ENCODE measurements around the gene MARVELD3.
"Not testable (repeated sequence)": the region's sequence is repeated elsewhere in the genome, so short reads cannot be mapped to it uniquely, and the experiment has no call there.

MARVELD3 gene

GRCh38 chr16:71626018-71626857 lies at the start of gene MARVELD3:
TSS of gene MARVELD3 (plus strand) at chr16:71626184. CDS start at chr16:71626230, 46 bp downstream.
- FAIRE-seq = no peak

GRCh38 chr16:71576971-71577370 lies 49.0 kb upstream of the MARVELD3 start, which contains the start of gene TAT:
TSS of gene TAT (minus strand) at chr16:71577092. CDS start at chr16:71576415, 677 bp downstream.
- DNase-seq (ENCODE audit: insufficient read length, low spot score) (no peak), FAIRE-seq (no peak)

More at GRCh38 chr16:71626018-71626857, at the start of gene MARVELD3:
- peak; percentile 21 for DNase-seq (ENCODE audit: insufficient read length, low spot score)

DNA sequence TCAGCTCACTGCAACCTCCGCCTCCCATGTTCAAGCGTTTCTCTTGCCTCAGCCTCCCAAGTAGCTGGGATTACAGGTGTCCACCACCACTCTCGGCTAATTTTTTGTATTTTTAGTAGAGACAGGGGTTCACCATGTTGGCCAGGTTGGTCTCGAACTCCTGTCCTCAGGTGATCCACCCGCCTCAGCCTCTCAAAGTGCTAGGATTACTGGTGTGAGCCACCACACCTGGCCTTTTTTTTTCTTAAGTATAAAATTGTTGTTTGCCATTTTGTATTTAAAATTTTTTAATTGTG lies 43.5 kb upstream of the MARVELD3 start:
- not testable (repeated sequence) for DNase-seq (ENCODE audit: insufficient read length, low spot score); FAIRE-seq

DNA sequence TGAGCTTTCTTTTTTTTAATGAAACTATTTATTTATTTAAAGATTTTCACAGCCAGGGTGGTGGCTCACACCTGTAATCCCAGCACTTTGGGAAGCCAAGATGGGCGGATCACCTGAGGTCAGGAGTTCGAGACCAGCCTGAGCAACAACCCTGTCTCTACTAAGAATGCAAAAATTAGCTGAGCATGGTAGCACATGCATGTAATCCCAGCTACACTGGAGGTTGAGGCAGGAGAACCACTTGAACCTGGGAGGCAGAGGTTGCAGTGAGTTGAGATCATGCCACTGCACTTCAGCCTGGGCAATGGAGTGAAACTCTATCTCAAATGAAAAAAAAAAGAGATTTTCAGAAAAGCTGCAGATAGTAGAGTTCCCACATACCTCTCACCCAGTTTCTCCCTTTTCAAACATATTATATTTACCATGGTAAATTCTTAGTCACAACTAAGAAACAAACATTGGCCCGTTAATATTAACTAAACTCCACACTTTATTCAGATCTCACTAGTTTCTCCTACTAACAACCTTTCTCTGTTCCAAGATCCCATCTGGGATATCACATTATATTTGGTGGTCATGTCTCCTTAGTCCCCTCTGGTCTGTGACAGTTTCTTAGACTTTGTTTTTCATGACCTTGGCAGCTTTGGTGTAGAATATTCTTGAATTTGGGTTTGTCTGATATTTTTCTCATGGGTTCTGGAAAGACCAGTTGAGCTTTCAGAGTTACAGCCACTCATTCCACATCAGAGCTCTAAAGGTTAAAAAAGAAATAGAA lies 41.3 kb upstream of the MARVELD3 start:
- DNase-seq (ENCODE audit: insufficient read length, low spot score) (no peak), FAIRE-seq (no peak)

GRCh38 chr16:71585318-71585703 lies 40.7 kb upstream of the MARVELD3 start:
- DNase-seq (ENCODE audit: insufficient read length, low spot score) (no peak), FAIRE-seq (peak; percentile 33)

DNA sequence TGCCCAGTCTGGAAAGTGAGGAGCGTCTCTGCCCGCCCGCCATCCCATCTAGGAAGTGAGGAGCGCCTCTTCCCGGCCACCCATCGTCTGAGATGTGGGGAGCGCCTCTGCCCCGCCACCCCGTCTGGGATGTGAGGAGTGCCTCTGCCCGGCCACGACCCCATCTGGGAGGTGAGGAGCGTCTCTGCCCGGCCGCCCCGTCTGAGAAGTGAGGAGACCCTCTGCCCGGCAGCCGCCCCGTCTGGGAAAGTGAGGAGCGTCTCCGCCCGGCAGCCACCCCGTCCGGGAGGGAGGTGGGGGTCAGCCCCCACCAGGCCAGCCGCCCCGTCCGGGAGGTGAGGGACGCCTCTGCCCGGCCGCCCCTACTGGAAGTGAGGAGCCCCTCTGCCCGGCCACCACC lies 36.6 kb upstream of the MARVELD3 start:
- DNase-seq (ENCODE audit: insufficient read length, low spot score); FAIRE-seq: not testable (repeated sequence)

DNA sequence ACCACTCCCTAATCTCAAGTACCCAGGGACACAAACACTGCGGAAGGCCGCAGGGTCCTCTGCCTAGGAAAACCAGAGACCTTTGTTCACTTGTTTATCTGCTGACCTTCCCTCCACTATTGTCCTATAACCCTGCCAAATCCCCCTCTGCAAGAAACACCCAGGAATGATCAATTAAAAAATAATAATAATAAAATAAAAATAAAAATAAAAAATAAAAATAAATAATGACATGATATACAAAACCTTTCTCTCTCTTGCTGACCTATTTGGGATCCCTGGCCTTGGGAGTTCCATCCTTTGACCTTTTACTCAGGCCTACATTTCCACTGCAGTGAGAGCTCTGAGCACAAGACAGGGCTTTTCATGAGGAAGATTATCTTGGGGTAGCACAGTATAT lies 35.9 kb upstream of the MARVELD3 start:
- not testable (repeated sequence) for DNase-seq (ENCODE audit: insufficient read length, low spot score); FAIRE-seq

GRCh38 chr16:71590584-71590983 lies 35.4 kb upstream of the MARVELD3 start:
- no peak for DNase-seq (ENCODE audit: insufficient read length, low spot score)
- no peak for FAIRE-seq

- DNase-seq (ENCODE audit: insufficient read length, low spot score) = no peak
- no peak for FAIRE-seq
Observed at GRCh38 chr16:71591917-71592316, 34.1 kb upstream of the MARVELD3 start.

GRCh38 chr16:71593048-71593999 lies 32.7 kb upstream of the MARVELD3 start:
- no peak for FAIRE-seq

GRCh38 chr16:71594000-71594646 lies 31.9 kb upstream of the MARVELD3 start:
- no peak for FAIRE-seq
- no peak for DNase-seq (ENCODE audit: insufficient read length, low spot score)

More at GRCh38 chr16:71593048-71593999, 32.7 kb upstream of the MARVELD3 start:
- DNase-seq (ENCODE audit: insufficient read length, low spot score) = no peak

- not testable (repeated sequence) for FAIRE-seq; DNase-seq (ENCODE audit: insufficient read length, low spot score)
Observed at GRCh38 chr16:71595340-71595826, 30.6 kb upstream of the MARVELD3 start.

- FAIRE-seq = not testable (repeated sequence)
Observed at GRCh38 chr16:71598426-71598825, 27.6 kb upstream of the MARVELD3 start.

DNA sequence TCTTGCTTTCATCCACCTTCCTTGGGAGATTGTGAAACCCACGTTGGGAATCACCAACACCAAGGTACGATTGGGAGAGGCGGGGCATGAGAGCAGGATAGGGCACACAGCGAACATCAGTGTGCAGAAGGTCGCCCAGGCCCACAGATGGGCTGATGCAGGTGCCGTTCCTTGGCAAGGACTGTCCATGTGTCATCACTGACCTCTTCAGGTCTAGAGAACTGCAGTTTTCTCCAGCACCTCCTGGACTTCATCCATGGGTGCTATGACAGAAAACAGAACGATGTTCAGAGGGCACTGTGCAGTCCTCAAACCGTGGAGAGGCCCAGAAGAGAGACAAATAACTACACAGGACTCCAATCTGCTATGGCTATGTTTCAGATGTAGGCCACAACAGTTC lies 25.2 kb upstream of the MARVELD3 start:
- DNase-seq (ENCODE audit: insufficient read length, low spot score) (no peak), FAIRE-seq (no peak)

More at GRCh38 chr16:71598426-71598825, 27.6 kb upstream of the MARVELD3 start:
- DNase-seq (ENCODE audit: insufficient read length, low spot score) = not testable (repeated sequence)

GRCh38 chr16:71609066-71609465 lies 16.9 kb upstream of the MARVELD3 start:
- DNase-seq (ENCODE audit: insufficient read length, low spot score) (no peak), FAIRE-seq (no peak)

DNA sequence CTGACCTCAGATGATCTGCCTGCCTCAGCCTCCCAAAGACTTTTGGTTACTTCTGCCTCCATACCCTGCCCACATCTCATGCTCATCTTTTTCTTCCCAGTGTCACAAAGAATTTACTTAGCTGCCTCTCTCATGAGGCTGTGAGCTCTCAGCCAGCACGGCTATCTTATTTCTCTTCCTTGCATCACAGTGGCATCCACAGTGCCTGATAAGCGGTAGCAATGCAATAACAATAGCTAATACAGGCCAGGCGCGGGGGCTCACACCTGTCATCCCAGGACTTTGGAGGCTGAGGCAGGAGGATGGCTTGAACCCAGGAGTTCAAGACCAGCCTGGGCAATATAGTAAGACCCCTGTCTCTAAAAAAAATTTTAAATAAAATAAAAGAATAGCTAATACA lies 15.5 kb upstream of the MARVELD3 start:
- FAIRE-seq (no peak), DNase-seq (ENCODE audit: insufficient read length, low spot score) (no peak)

GRCh38 chr16:71610936-71611871 lies 14.8 kb upstream of the MARVELD3 start:
- peak; percentile 68 for FAIRE-seq
- DNase-seq (ENCODE audit: insufficient read length, low spot score) = peak; percentile 73

GRCh38 chr16:71614956-71615355 lies 11.0 kb upstream of the MARVELD3 start:
- not testable (repeated sequence) for FAIRE-seq

GRCh38 chr16:71618429-71618828 lies 7.6 kb upstream of the MARVELD3 start:
- DNase-seq (ENCODE audit: insufficient read length, low spot score) (no peak), FAIRE-seq (no peak)

More at GRCh38 chr16:71614956-71615355, 11.0 kb upstream of the MARVELD3 start:
- DNase-seq (ENCODE audit: insufficient read length, low spot score) = not testable (repeated sequence)

Data from GM19239 (cell line).